Activated CD4-positive, alpha-beta memory T cell treated with anti-CD3 and anti-CD28 coated beads, Interleukin-2, amount 10 ng/mL, durations not matched to agents 7 days and 5 days (primary cell): ENCODE measurements around the gene ARHGAP25. TPM values are rescaled to one million over a fixed set of nuclear protein-coding genes. Genes with fewer than 3 reads are reported as not detected.

ENCODE experiments used
- CTCF ChIA-PET: fragments of 350-600 bp; sonication (Branson Sonifier 250); formaldehyde crosslinking; loops from one replicate; lab custom pipeline; 2021; ENCODE audit warnings: antibody characterized with exemption, inconsistent platforms; lab: Charles Lee
- POLR2A ChIA-PET: fragments of 350-600 bp; sonication (Branson Sonifier 250); formaldehyde crosslinking; loops from one replicate; lab custom pipeline; 2021; ENCODE audit warnings: antibody characterized with exemption; lab: Charles Lee
- DNase-seq: peaks from one replicate; pipeline ENCODE4 v3.0.0-alpha.2; 2020
- H3K27ac Mint-ChIP-seq: one replicate; pipeline ENCODE4 v1.8.0; 2021; ENCODE audit warnings: mild to moderate bottlenecking, mixed read lengths
- H3K27me3 Mint-ChIP-seq: one replicate; pipeline ENCODE4 v1.8.0; 2021; ENCODE audit warnings: mixed read lengths
- H3K36me3 Mint-ChIP-seq: one replicate; pipeline ENCODE4 v1.8.0; 2021; ENCODE audit warnings: low read depth, mixed read lengths
- H3K4me1 Mint-ChIP-seq: one replicate; pipeline ENCODE4 v1.8.0; 2021; ENCODE audit warnings: mixed read lengths
- H3K4me3 Mint-ChIP-seq: one replicate; pipeline ENCODE4 v1.8.0; 2021; ENCODE audit warnings: mild to moderate bottlenecking, mixed read lengths
- H3K9me3 Mint-ChIP-seq: one replicate; pipeline ENCODE4 v1.8.0; 2021; ENCODE audit warnings: mixed read lengths
- total RNA-seq, 2 experiments: library from RNA; stranded (reverse); gene quantifications; one replicate each; pipeline ENCODE4 v1.2.3, GENCODE V29; 2021

Gene ARHGAP25
- total RNA-seq, 2 experiments from 2014 or later: 128 to 132 TPM

- Mint-ChIP-seq H3K4me3 (no peak overlapping the region), H3K4me1 (peaks cover 42% of the 10 kb centered on the region), H3K27ac (no peak overlapping the region), H3K27me3 (no peaks in the 10 kb centered on the region), H3K9me3 (no peaks in the 10 kb centered on the region), H3K36me3 (peaks cover 48% of the 10 kb centered on the region)
- DNase-seq: no peak
- POLR2A ChIA-PET: interaction anchor here (0.8 to 22.1 kb wide), 6 partner anchors 8 to 33 kb away, joined by 3 to 491 read pairs (median 73); no protein-coding TSS in a partner anchor
- CTCF ChIA-PET: interaction anchor here (1.3 to 4.4 kb wide), 3 partner anchors 15 to 26 kb away, joined by 4 to 35 read pairs (median 9); no protein-coding TSS in a partner anchor
These were observed 1.5 kb downstream of the ARHGAP25 start for GRCh38 chr2:68736086-68736485.

DNA sequence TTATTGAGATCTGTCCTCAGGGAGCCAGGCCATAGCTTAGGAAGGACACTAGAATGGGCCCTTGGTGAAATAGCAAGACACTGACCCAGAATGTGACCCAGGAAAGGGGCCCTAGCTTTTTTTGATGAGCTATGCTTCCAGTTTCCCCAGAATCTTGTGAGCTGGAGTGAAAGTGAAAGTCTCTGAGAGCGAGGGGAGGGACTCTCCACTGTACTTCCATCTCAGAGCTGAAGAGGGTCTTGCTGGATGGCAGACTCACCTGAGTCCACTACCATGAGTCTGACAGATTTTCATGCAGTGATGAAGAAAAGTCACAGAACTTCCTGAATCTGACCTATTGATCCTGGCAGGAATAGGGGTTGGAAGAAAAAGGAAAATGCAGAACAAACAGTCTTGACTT, 3.1 kb downstream of the ARHGAP25 start:
- Mint-ChIP-seq H3K9me3 (no peaks in the 10 kb centered on the region), H3K36me3 (peaks cover 60% of the 10 kb centered on the region), H3K4me1 (peaks cover 47% of the 10 kb centered on the region), H3K4me3 (no peak overlapping the region), H3K27me3 (no peaks in the 10 kb centered on the region), H3K27ac (no peak overlapping the region)
- POLR2A ChIA-PET: interaction anchor here (1.0 to 22.1 kb wide), 8 partner anchors 16 to 272 kb away, joined by 3 to 491 read pairs (median 6); partner anchors contain the start of gene FBXO48
- peak; percentile 55 for DNase-seq
- CTCF ChIA-PET: interaction anchor here (0.7 to 6.0 kb wide), 9 partner anchors 11 to 273 kb away, joined by 3 to 89 read pairs (median 7); partner anchors contain the start of genes APLF and FBXO48

GRCh38 chr2:68738906-68739594, 4.4 kb downstream of the ARHGAP25 start:
- H3K4me3 Mint-ChIP-seq: no peak overlapping the region
- ChIA-PET CTCF (interaction anchor here (0.8 to 6.0 kb wide), 13 partner anchors 11 to 275 kb away, joined by 3 to 89 read pairs (median 10); no protein-coding TSS in a partner anchor), POLR2A (interaction anchor here (0.6 to 22.1 kb wide), 6 partner anchors 15 to 273 kb away, joined by 3 to 491 read pairs (median 82); partner anchors contain the start of genes APLF and FBXO48)
- H3K36me3 Mint-ChIP-seq: peaks cover 74% of the 10 kb centered on the region
- no peaks in the 10 kb centered on the region for H3K9me3 Mint-ChIP-seq
- no peaks in the 10 kb centered on the region for H3K27me3 Mint-ChIP-seq
- peak; percentile 16 for DNase-seq
- H3K27ac Mint-ChIP-seq: no peak overlapping the region
- H3K4me1 Mint-ChIP-seq: peaks cover 60% of the 10 kb centered on the region

DNA sequence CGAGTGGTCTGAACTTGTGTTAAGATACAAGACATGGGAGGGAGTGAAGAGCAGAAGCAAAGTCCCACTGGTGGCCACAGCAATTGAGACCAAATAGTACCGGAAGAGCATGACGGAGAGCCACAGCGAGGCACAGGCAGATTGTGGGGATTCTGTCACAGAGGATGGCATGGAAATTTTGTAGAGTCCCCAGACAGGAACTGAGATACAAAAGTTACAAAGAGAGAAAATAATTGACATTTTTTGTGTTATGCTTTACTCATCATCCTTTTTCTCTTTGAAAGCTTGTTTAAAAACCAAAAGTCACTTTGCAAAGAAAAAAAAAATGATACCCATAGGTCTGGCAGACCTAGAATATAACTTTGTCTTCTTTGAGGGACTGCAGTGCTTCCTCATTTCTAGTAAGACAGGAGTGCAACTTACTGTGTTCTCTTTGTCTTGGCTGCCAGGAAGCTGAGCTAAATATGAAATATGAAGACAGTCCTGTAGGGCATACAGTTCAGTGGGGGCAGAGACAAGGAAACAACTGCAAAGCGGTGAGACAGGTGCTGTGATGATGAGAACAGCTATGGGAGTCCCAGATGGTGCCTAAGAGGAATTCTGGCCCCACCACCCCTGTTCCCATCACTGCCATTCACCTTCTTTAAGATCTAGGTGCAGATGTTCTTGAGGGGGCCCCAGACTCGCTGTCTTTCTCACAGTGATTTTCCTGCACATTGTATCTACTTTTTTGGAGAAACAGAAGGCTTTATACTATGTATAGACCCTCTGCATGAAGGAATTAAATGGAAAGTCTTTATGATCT, 5.2 kb downstream of the ARHGAP25 start:
- no peaks in the 10 kb centered on the region for H3K9me3 Mint-ChIP-seq
- peaks cover 68% of the 10 kb centered on the region for H3K4me1 Mint-ChIP-seq
- H3K27ac Mint-ChIP-seq: no peak overlapping the region
- H3K36me3 Mint-ChIP-seq: peaks cover 81% of the 10 kb centered on the region
- no peaks in the 10 kb centered on the region for H3K27me3 Mint-ChIP-seq
- ChIA-PET POLR2A (interaction anchor here (0.7 to 22.1 kb wide), 8 partner anchors 14 to 274 kb away, joined by 3 to 491 read pairs (median 15); partner anchors contain the start of genes APLF and FBXO48), CTCF (interaction anchor here (1.2 to 6.0 kb wide), 13 partner anchors 10 to 276 kb away, joined by 3 to 89 read pairs (median 10); no protein-coding TSS in a partner anchor)
- peak; percentile 30 for DNase-seq
- H3K4me3 Mint-ChIP-seq: no peak overlapping the region

- peaks cover 74% of the 10 kb centered on the region for H3K4me1 Mint-ChIP-seq
- H3K27me3 Mint-ChIP-seq: no peaks in the 10 kb centered on the region
- CTCF ChIA-PET: interaction anchor here (1.0 to 6.0 kb wide), 14 partner anchors 10 to 277 kb away, joined by 4 to 89 read pairs (median 8); no protein-coding TSS in a partner anchor
- peak; percentile 13 for DNase-seq
- H3K9me3 Mint-ChIP-seq: no peaks in the 10 kb centered on the region
- POLR2A ChIA-PET: interaction anchor here (0.7 to 22.1 kb wide), 9 partner anchors 13 to 274 kb away, joined by 3 to 491 read pairs (median 8); partner anchors contain the start of genes APLF and FBXO48
- no peak overlapping the region for H3K4me3 Mint-ChIP-seq
- peaks cover 88% of the 10 kb centered on the region for H3K36me3 Mint-ChIP-seq
- H3K27ac Mint-ChIP-seq: no peak overlapping the region
These were observed 5.8 kb downstream of the ARHGAP25 start for GRCh38 chr2:68740400-68740914.

- CTCF ChIA-PET: interaction anchor here (0.8 to 6.0 kb wide), 18 partner anchors 9 to 278 kb away, joined by 3 to 89 read pairs (median 6); no protein-coding TSS in a partner anchor
- H3K36me3 Mint-ChIP-seq: peaks cover 92% of the 10 kb centered on the region
- POLR2A ChIA-PET: interaction anchor here (1.5 to 22.1 kb wide), 8 partner anchors 12 to 275 kb away, joined by 5 to 491 read pairs (median 15); partner anchors contain the start of genes APLF and FBXO48
- H3K9me3 Mint-ChIP-seq: no peaks in the 10 kb centered on the region
- no peak overlapping the region for H3K4me3 Mint-ChIP-seq
- no peak overlapping the region for H3K27ac Mint-ChIP-seq
- DNase-seq: peak; percentile 19
- H3K27me3 Mint-ChIP-seq: no peaks in the 10 kb centered on the region
- peaks cover 82% of the 10 kb centered on the region for H3K4me1 Mint-ChIP-seq
These were observed 6.6 kb downstream of the ARHGAP25 start for GRCh38 chr2:68741238-68741637.

DNA sequence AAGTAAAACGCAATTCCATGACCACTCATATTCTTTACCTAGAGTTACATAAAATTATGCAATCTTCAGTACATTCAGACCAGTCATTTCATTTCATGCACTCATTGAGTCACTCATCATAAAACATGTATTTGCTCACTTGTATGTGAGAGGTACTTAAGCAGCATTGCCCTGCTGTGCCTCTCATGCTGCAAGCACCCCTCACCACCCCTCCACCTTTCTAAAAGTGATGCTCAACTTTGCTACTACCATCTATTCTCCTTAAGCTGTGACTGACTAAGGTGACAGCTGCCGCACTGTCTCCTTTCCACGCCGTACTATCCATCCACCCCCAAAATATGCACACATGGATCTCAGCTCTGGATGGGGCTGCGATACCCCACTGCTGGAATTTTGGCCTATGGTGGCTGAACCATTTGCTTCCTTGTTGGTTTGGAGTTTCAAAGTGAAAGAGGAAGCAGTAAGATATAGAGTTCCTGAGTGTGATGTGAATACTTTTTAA, 7.2 kb downstream of the ARHGAP25 start:
- no peaks in the 10 kb centered on the region for H3K9me3 Mint-ChIP-seq
- POLR2A ChIA-PET: interaction anchor here (1.5 to 22.1 kb wide), 8 partner anchors 9 to 276 kb away, joined by 5 to 491 read pairs (median 34); partner anchors contain the start of genes APLF, ARHGAP25 and FBXO48
- H3K4me1 Mint-ChIP-seq: peaks cover 86% of the 10 kb centered on the region
- peak overlapping the region; percentile 57 for H3K4me3 Mint-ChIP-seq
- CTCF ChIA-PET: interaction anchor here (0.8 to 6.0 kb wide), 17 partner anchors 8 to 278 kb away, joined by 3 to 89 read pairs (median 7); no protein-coding TSS in a partner anchor
- H3K27ac Mint-ChIP-seq: no peak overlapping the region
- peak; percentile 16 for DNase-seq
- H3K27me3 Mint-ChIP-seq: no peaks in the 10 kb centered on the region
- peaks cover 90% of the 10 kb centered on the region for H3K36me3 Mint-ChIP-seq

- ChIA-PET CTCF (interaction anchor here (0.6 to 6.0 kb wide), 10 partner anchors 7 to 279 kb away, joined by 3 to 89 read pairs (median 4); no protein-coding TSS in a partner anchor), POLR2A (interaction anchor here (2.5 to 22.1 kb wide), 5 partner anchors 10 to 87 kb away, joined by 7 to 491 read pairs (median 141); partner anchors contain the start of gene ARHGAP25)
- no peaks in the 10 kb centered on the region for H3K27me3 Mint-ChIP-seq
- peaks cover 92% of the 10 kb centered on the region for H3K4me1 Mint-ChIP-seq
- no peaks in the 10 kb centered on the region for H3K9me3 Mint-ChIP-seq
- peak overlapping the region; percentile 52 for H3K4me3 Mint-ChIP-seq
- peaks cover 91% of the 10 kb centered on the region for H3K36me3 Mint-ChIP-seq
- peak overlapping the region; percentile 68 for H3K27ac Mint-ChIP-seq
- peak; percentile 18 for DNase-seq
These were observed 8.2 kb downstream of the ARHGAP25 start for GRCh38 chr2:68742626-68743415.

DNA sequence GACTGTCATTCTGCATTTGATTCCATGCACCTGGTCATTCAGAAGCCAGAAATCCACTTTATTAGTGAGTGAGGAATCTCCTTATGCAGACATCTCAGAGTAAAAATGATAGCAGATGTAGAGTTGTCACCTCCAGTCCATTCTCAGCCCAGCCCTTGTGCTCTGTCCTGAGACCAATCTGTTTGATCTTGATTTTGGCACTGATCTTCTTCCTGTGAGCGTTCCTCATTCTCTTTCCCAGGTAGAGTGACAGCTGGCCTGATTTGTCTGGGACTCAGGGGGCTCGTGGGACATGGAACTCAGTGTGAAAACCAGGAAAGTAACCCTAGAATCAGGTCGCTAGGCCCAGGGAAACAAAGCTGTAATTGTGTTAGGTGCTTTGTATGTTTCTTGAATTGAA, 8.9 kb downstream of the ARHGAP25 start:
- H3K4me1 Mint-ChIP-seq: peaks cover 94% of the 10 kb centered on the region
- H3K36me3 Mint-ChIP-seq: peaks cover 91% of the 10 kb centered on the region
- H3K9me3 Mint-ChIP-seq: no peaks in the 10 kb centered on the region
- peak; percentile 10 for DNase-seq
- CTCF ChIA-PET: interaction anchor here (0.6 to 3.3 kb wide), 11 partner anchors 8 to 280 kb away, joined by 3 to 18 read pairs (median 4); partner anchors contain the start of gene ARHGAP25
- H3K27me3 Mint-ChIP-seq: no peaks in the 10 kb centered on the region
- POLR2A ChIA-PET: interaction anchor here (1.5 to 22.1 kb wide), 6 partner anchors 7 to 278 kb away, joined by 3 to 491 read pairs (median 93); partner anchors contain the start of gene ARHGAP25
- H3K4me3 Mint-ChIP-seq: peak overlapping the region; percentile 52
- peak overlapping the region; percentile 68 for H3K27ac Mint-ChIP-seq

DNA sequence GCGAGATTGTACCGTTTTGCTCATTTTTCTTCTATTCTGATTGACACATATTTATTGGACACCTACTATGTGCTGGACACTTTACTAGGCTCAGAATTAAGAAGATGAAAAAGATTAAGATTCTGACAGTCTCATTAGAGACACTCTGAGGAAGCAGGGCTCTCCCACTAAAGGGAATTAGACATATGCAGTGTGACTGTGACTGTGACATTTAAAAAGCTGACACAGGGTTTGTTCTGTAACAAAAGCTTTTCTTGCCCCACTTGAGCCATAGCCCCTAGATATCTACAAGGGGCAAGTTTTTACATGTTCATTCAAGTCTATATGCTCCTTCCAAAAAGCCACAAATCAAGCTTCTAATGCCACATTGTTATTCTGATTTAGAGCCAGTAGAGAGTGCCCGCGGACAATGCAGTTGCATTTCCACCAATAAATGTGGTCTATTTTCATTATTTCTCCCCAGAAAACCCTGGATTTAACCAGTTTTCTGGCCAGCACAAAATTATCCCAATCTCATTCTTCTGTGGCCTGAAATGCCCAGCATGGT, 9.8 kb downstream of the ARHGAP25 start:
- no peaks in the 10 kb centered on the region for H3K27me3 Mint-ChIP-seq
- peak; percentile 7 for DNase-seq
- CTCF ChIA-PET: interaction anchor here (0.9 to 3.3 kb wide), 12 partner anchors 9 to 281 kb away, joined by 3 to 13 read pairs (median 3); partner anchors contain the start of gene ARHGAP25
- H3K4me1 Mint-ChIP-seq: peaks cover 95% of the 10 kb centered on the region
- peak overlapping the region; percentile 16 for H3K4me3 Mint-ChIP-seq
- H3K36me3 Mint-ChIP-seq: peaks cover 91% of the 10 kb centered on the region
- POLR2A ChIA-PET: interaction anchor here (1.0 to 22.1 kb wide), 7 partner anchors 8 to 279 kb away, joined by 3 to 491 read pairs (median 45); partner anchors contain the start of gene ARHGAP25
- peak overlapping the region; percentile 79 for H3K27ac Mint-ChIP-seq
- H3K9me3 Mint-ChIP-seq: no peaks in the 10 kb centered on the region
